GM21390 (cell line): ENCODE data around the gene TCHP.

Experiments
- ATAC-seq: cut with Tn5 transposase; IDR thresholded peaks from one replicate; pipeline ENCODE4 v1.9.1; 2021; ENCODE audit not compliant: unreplicated experiment

The TCHP gene

GRCh38 chr12:109931143-109931542, 31.1 kb downstream of the TCHP start:
- no peak for ATAC-seq

- no peak for ATAC-seq
Observed at GRCh38 chr12:109932878-109933503, 32.9 kb downstream of the TCHP start.

DNA sequence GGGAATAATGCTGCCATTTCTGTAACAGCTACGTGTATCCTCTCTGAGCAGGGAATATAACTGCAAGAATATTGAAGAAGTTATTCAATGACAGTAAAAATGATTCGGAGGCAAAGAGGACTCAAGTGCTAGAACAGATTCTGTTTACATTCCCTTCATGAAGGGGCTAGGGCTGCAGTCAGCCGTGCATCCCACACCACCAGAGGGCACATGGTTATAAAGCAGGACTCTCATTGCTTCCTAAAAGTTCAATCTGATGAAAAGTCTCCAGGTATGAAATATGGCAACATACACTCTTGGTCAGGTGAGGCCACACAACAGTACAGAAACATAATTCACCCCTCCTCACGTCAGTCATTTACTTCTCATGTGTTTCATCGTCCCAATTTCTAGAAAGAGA, 34.0 kb downstream of the TCHP start:
- ATAC-seq: no peak

- ATAC-seq: no peak
Observed at GRCh38 chr12:109937371-109937770, 37.3 kb downstream of the TCHP start.

DNA sequence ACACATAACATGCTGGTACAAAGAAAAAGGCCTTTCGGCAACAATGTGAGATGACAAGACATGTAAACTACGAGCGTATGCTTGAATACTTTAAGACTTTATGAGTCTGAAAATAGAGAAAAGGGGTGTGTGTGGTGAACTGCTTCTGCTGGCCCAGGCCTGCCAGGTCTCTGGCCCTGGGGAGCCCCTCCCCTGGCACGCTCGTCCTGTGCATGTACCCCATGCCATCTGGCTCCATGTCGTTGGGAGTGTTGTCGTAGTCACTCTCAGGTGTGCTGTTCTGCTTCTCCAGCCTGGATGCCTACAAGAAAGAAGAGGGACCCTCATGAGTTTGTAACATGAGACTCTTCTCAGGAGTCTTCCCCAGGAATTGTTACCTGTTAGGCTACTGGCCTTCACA, 38.9 kb downstream of the TCHP start:
- no peak for ATAC-seq

DNA sequence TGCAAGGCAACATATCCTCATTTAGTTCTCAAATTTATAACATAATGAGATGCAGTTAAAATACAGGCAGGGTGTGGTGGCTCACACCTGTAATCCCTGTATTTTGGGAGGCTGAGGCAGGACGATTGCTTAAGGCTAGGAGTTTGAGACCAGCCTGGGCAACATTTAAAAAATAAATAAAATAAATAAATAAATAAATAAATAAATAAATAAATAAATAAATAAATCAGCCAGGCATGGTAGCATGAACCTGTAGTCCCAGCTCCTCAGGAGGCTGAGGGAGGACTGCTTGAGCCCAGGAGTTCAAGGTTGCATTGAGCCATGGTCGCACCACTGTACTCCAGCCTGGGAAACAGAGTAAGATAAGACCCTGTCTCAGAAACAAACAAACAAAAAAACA, 39.4 kb downstream of the TCHP start:
- no peak for ATAC-seq

DNA sequence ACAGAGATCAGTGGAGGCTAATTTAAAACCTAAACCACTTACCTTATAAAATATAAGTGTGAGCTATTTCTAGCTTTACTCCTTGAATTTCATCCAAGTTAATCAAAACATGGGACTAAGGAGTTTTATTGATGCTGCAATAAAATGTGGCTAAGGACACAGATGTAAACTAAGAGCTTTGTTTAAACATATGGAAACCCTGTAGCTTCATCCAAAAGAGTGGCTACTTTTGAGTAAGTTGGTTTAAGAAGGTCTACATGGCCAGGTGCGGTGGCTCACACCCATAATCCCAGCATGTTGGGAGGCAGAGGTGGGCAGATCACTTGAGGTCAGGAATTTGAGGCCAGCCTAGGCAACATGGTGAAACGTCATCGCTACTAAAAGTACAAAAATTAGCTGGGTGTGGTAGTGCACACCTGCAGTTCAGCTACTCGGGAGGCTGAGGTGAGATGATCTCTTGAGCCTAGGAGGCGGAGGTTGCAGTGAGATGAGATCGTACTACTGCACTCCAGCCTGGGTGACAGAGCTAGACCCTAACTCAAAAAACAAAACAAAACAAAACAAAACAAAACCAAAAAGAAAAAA, 40.4 kb downstream of the TCHP start:
- ATAC-seq: no peak

- no peak for ATAC-seq
Observed at GRCh38 chr12:109943811-109944210, 43.7 kb downstream of the TCHP start.

DNA sequence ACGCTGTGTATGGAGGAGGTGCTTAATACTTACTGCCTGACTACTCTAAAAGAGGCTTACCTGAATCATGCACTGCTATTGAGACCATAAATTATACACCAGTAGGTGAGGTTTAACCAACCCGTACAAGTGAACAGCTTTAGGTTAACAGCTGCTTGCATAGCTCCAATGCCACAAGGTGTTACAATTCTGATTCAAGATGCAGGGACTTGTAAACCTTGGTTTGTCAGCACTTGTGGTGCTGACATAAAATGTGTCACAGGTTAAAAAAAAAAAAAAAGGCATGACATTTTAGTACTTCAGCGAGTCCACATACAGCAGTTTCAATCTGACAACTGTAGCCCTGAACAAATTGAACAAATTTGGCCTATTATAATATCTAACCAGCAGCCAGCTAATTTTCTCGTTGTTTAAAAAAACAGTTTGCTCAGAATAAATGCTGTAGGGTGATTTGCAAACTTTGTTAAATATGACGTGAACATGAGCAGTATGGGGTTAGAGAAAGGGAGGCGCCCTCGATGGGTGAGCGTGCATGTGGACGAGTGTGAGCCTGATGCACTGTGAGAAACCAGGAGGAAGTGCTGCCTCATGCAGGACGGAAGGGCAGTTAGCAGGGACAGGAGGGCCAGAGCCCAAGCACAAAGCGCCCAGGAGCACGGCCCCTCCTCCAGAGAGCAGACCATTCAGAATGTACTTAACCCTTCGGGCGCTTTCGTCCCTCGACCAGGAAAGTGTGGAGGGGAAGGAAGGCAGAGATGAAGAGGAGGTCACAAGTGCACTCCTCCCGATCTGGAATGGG, 44.7 kb downstream of the TCHP start:
- no peak for ATAC-seq

GRCh38 chr12:109946505-109946904, 46.4 kb downstream of the TCHP start:
- ATAC-seq: no peak

DNA sequence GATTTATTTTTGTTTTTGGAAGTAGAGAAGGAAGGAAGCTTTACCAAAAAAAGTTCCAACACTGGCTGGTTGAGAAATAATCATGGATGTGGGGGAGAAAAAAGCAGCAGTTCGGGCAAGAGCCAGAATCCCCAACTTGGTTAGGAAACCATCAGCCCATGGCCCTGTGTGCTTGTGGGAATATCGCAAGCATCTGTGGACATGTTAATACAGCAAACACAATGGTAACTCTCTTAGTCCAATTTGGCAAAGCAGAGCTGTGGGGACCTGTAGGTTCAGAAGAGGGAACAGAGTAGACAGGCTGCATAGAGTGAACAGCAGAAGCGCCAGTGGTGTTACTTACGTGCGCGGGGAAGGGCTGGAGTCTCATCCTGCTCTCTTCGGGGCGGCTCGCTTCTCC, 46.8 kb downstream of the TCHP start:
- ATAC-seq: no peak

GRCh38 chr12:109947521-109947920, 47.4 kb downstream of the TCHP start:
- ATAC-seq: no peak

GRCh38 chr12:109948368-109948767, 48.3 kb downstream of the TCHP start:
- no peak for ATAC-seq

DNA sequence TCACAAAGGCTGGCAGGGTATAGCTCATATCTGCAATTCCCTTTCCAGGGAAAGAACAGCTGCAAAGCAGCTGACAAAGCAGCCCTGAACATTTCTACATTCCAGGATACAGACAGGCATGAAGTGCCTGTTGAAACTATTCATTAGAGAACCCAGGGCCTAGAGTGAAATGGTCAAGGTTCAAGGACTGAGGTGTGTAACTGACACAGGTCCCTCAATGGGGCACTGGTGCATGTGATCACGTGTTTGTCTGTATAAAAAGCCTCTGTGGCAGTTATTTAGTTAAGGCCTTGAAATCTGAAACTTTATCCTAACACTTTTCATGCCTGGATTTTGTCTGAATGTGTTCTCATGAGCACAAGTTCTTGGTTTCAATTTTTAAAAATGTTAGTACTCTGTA, 49.0 kb downstream of the TCHP start:
- no peak for ATAC-seq

DNA sequence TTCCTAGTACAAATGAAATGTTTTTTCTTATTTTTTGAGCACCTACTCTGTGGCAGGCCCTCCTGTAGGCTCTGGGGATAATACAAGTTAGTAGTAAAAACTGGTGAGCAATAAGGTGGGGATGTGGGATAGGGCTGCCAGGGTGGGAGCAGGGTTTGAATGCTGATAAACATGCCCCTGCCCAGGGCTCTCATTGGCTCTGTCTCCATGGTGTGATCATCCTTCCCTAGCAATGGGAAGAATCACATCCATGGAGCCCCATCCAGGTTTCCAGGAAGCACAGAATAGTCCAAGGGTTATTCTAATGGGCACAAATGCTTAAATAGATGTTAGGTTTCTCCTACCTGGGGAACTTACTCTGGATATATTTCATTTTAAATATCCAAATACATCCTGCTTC, 50.6 kb downstream of the TCHP start:
- ATAC-seq: no peak

DNA sequence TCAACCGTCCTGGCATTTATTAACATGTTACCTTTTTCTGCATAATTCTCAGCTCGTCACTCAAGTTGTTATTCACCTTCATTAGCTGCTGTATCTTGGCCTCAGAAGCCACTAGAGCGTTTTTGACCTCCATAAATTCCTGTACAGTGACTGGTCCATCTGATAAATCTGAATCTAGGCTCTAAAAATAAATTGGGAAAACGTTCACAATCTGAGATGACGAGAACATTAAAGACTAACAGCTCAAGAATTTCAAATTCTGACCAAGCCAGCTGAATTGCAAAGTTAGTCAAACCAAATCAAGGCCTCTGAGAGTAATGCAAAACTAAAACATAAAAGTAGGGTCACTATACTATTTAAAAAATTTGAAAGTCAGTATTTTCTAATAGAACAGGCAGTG, 51.1 kb downstream of the TCHP start:
- ATAC-seq: no peak

DNA sequence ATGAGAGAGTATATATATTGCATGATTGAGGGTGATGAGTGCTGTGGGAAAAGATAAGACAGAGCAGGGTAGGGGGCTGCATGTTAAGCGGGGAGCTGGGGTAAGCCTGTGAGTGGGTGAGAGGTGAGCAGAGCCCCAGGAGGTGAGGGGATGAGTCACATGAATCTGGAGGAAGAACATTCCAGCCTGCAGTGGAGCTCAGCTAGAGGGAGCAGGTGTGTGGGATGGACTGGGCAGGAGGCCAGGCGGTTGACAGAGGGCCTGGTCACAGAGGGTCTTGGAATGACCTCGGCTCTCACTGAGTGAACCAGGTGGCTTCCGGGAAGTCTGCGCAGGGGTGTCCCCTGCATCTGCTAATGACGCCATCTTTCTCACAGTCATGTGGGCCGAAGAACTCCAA, 51.7 kb downstream of the TCHP start:
- no peak for ATAC-seq

- no peak for ATAC-seq
Observed at GRCh38 chr12:109952160-109952858, 52.2 kb downstream of the TCHP start.

DNA sequence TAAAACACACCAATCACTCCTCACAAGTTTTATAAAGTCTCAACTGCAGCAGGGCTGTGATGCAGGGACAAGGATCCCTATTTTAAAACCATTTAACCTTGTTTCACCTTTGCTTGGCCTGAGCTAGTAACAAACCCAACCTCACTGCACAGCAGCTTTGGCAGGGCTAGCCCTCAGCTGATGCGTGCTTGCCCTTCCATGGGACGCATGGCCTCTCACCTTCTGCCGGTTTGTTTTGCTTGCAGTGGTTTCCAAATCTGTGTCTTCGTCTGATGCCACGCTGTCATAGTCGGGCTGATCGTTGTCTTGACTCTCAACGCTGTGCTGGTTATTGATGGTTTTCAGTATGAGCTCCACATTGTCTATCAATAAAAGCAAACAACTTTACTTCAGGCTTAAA, 52.8 kb downstream of the TCHP start:
- ATAC-seq: no peak

- no peak for ATAC-seq
Observed at GRCh38 chr12:109953656-109954055, 53.6 kb downstream of the TCHP start.

GRCh38 chr12:109958374-109958773, 58.3 kb downstream of the TCHP start:
- no peak for ATAC-seq
